Measurements from ENCODE around the gene SVBP. TPM values are rescaled to one million over a fixed set of nuclear protein-coding genes. Genes with fewer than 3 reads are reported as not detected.

The SVBP gene
- total RNA-seq, 2 experiments from 2014 or later: 18.9 to 23.1 TPM

GRCh38 chr1:42851420-42851819, 34.2 kb upstream of the SVBP start:
- H3K36me3 ChIP-seq (ENCODE audit: insufficient read depth, low read length): peaks cover 46% of the 10 kb centered on the region
- POLR2A ChIA-PET: interaction anchor here (0.6 kb wide), 1 partner anchor 454 kb away, joined by 3 read pairs; no protein-coding TSS in a partner anchor
- peak overlapping the region; percentile 9 for H3K4me3 ChIP-seq (ENCODE audit: low read depth, low read length, poor library complexity, severe bottlenecking)
- H3K27ac ChIP-seq (ENCODE audit: low read depth, low read length, poor library complexity, severe bottlenecking): peak overlapping the region; percentile 50
- H4K20me1 ChIP-seq (ENCODE audit: insufficient read depth, low read length): no peaks in the 10 kb centered on the region
- H3K9me2 ChIP-seq (ENCODE audit: insufficient read depth, low read length): no peaks in the 10 kb centered on the region
- peaks cover 60% of the 10 kb centered on the region for H3K4me1 ChIP-seq (ENCODE audit: insufficient read depth, low read length, poor library complexity, severe bottlenecking)
- peak overlapping the region; percentile 50 for H3K4me2 ChIP-seq (ENCODE audit: low read length)
- no peaks in the 10 kb centered on the region for H3K9me3 ChIP-seq (ENCODE audit: low read length)
- CTCF ChIA-PET (ENCODE audit: unreplicated experiment): no interaction called here
- no peak for TF ChIP-seq CTCF (conservative IDR thresholded peaks at IDR 0.05; ENCODE audit: low read length)
- TF ChIP-seq EZH2phosphoT487 (IDR thresholded peaks at IDR 0.05; ENCODE audit: borderline replicate concordance, low read depth, low read length): no peak
- no peak overlapping the region for H2AFZ ChIP-seq (ENCODE audit: low read length)
- DNase-seq (ENCODE audit: low spot score): peak; percentile 78
- intact Hi-C loops (cut with micrococcal nuclease; ENCODE audit: unreplicated experiment): no loop called here
- peaks cover 27% of the 10 kb centered on the region for H3K79me2 ChIP-seq (ENCODE audit: insufficient read depth, low read depth, low read length)
- BruUV-seq (replicated peaks): no TSS peak

GRCh38 chr1:42849944-42850343, 32.7 kb upstream of the SVBP start:
- DNase-seq (ENCODE audit: low spot score): no peak
- intact Hi-C loops (cut with micrococcal nuclease; ENCODE audit: unreplicated experiment): no loop called here
- ChIA-PET CTCF (ENCODE audit: unreplicated experiment) (no interaction called here), POLR2A (no interaction called here)
- Histone ChIP-seq H3K79me2 (ENCODE audit: insufficient read depth, low read depth, low read length) (peaks cover 27% of the 10 kb centered on the region), H3K4me1 (ENCODE audit: insufficient read depth, low read length, poor library complexity, severe bottlenecking) (peaks cover 66% of the 10 kb centered on the region), H3K27ac (ENCODE audit: low read depth, low read length, poor library complexity, severe bottlenecking) (peak overlapping the region; percentile 46), H3K36me3 (ENCODE audit: insufficient read depth, low read length) (peaks cover 46% of the 10 kb centered on the region), H3K4me3 (ENCODE audit: low read depth, low read length, poor library complexity, severe bottlenecking) (no peak overlapping the region), H3K9me2 (ENCODE audit: insufficient read depth, low read length) (no peaks in the 10 kb centered on the region), H3K4me2 (ENCODE audit: low read length) (peak overlapping the region; percentile 50; the same call in 1 of the 2 replicates), H4K20me1 (ENCODE audit: insufficient read depth, low read length) (no peaks in the 10 kb centered on the region), H2AFZ (ENCODE audit: low read length) (no peak overlapping the region), H3K9me3 (ENCODE audit: low read length) (no peaks in the 10 kb centered on the region)
- TF ChIP-seq EZH2phosphoT487 (IDR thresholded peaks at IDR 0.05; ENCODE audit: borderline replicate concordance, low read depth, low read length): no peak
- no peak for TF ChIP-seq CTCF (conservative IDR thresholded peaks at IDR 0.05; ENCODE audit: low read length)
- BruUV-seq (replicated peaks): no TSS peak

- ChIA-PET POLR2A (interaction anchor here (0.6 to 5.0 kb wide), 8 partner anchors 11 to 1386 kb away, joined by 3 to 35 read pairs (median 4); partner anchors contain the start of genes C1orf50, ERMAP, P3H1 and SVBP), CTCF (ENCODE audit: unreplicated experiment) (no interaction called here)
- H3K4me1 ChIP-seq (ENCODE audit: insufficient read depth, low read length, poor library complexity, severe bottlenecking): peaks cover 66% of the 10 kb centered on the region
- H3K36me3 ChIP-seq (ENCODE audit: insufficient read depth, low read length): peaks cover 46% of the 10 kb centered on the region
- no peak for DNase-seq (ENCODE audit: low spot score)
- TF ChIP-seq EZH2phosphoT487 (IDR thresholded peaks at IDR 0.05; ENCODE audit: borderline replicate concordance, low read depth, low read length) (no peak), CTCF (conservative IDR thresholded peaks at IDR 0.05; ENCODE audit: low read length) (no peak)
- no TSS peak for BruUV-seq (replicated peaks)
- no peak overlapping the region for H2AFZ ChIP-seq (ENCODE audit: low read length)
- intact Hi-C loops (cut with micrococcal nuclease; ENCODE audit: unreplicated experiment): loop anchor here (1.0 kb wide), 1 partner anchor 109 kb away; the partner anchor contains the start of gene SLC2A1
- H4K20me1 ChIP-seq (ENCODE audit: insufficient read depth, low read length): no peaks in the 10 kb centered on the region
- no peaks in the 10 kb centered on the region for H3K9me2 ChIP-seq (ENCODE audit: insufficient read depth, low read length)
- no peaks in the 10 kb centered on the region for H3K9me3 ChIP-seq (ENCODE audit: low read length)
- peak overlapping the region; percentile 89 for H3K4me3 ChIP-seq (ENCODE audit: low read depth, low read length, poor library complexity, severe bottlenecking)
- peak overlapping the region; percentile 99 for H3K4me2 ChIP-seq (ENCODE audit: low read length)
- peak overlapping the region; percentile 73 for H3K27ac ChIP-seq (ENCODE audit: low read depth, low read length, poor library complexity, severe bottlenecking)
- H3K79me2 ChIP-seq (ENCODE audit: insufficient read depth, low read depth, low read length): peaks cover 27% of the 10 kb centered on the region
Observed at GRCh38 chr1:42848823-42849537, 31.8 kb upstream of the SVBP start.
